Stimulated activated effector memory CD8-positive, alpha-beta T cell treated with anti-CD3 and anti-CD28 coated beads, Interleukin-12 subunit alpha, Interleukin-12 subunit beta, amount 100 ng/mL, for 72 hours (primary cell): ENCODE measurements around the gene CACNA1S.

ENCODE experiments used
- ATAC-seq: fragments of 150-1000 bp; cut with Tn5 transposase; 2 replicates; pipeline ENCODE4 v1.10.0; 2021
- DNase-seq, 2 donors: peaks; one replicate each; pipeline ENCODE4 v3.0.0; 2021 to 2022; ENCODE audit warnings: low spot score in 2 of 2
- H3K27ac Mint-ChIP-seq: one replicate; pipeline ENCODE4 v1.8.0; 2022; ENCODE audit warnings: mild to moderate bottlenecking, mixed read lengths
- H3K36me3 Mint-ChIP-seq: one replicate; pipeline ENCODE4 v1.8.0; 2022; ENCODE audit warnings: mild to moderate bottlenecking, mixed read lengths
- H3K4me1 Mint-ChIP-seq: one replicate; pipeline ENCODE4 v1.8.0; 2022; ENCODE audit warnings: mixed read lengths
- H3K4me3 Mint-ChIP-seq: one replicate; pipeline ENCODE4 v1.8.0; 2022; ENCODE audit warnings: mild to moderate bottlenecking, mixed read lengths
- H3K9me3 Mint-ChIP-seq: one replicate; pipeline ENCODE4 v1.8.0; 2022; ENCODE audit warnings: mixed read lengths

Gene CACNA1S

DNA sequence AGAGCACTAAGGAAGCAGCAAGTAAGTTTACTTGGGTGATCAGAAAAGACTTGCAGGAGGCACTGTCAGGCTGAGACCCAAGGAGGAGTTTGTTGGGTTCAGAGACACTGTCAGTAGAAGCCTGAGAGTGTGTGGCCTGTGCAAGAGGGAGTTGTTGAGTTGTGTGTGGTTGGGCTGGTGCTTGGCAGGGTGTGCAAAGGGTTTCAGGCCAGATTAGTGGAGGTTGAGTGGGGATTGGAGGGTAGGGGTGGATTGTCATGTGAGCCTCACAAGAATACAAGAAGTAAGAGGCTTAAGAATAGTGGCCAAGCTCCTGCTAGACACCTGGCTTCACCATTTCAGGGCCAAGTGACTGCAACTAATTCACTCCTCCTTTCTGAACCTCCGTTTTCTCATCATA is 79.8 kb downstream of the CACNA1S start:
- DNase-seq (no peak), ATAC-seq (no peak)
- Mint-ChIP-seq H3K27ac (no peak overlapping the region), H3K36me3 (no peaks in the 10 kb centered on the region), H3K4me1 (peaks cover 9% of the 10 kb centered on the region), H3K9me3 (no peaks in the 10 kb centered on the region), H3K4me3 (no peak overlapping the region)

DNA sequence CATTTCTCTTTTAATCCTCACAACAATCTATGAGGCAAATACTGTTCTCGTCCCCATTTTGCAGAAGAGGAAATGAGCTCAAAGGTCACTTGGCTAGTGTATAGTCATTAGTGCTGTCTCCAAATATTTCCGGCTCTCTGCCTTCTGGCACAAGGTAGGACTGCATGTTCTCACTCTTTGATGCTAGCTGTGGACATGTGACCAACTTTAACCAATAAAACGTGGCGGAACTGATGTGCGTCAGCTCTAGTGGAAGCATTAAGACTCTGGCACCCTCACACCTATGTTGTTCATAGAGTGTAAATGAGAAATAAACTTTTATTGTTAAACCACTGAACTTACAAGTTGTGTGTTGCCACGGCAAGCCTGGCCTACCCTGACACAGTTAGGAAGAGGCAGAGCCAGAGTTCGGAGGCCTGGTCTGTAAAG is 83.8 kb downstream of the CACNA1S start:
- Mint-ChIP-seq H3K4me1 (peaks cover 45% of the 10 kb centered on the region), H3K36me3 (no peaks in the 10 kb centered on the region), H3K4me3 (no peak overlapping the region), H3K9me3 (no peaks in the 10 kb centered on the region), H3K27ac (no peak overlapping the region)
- no peak for ATAC-seq
- no peak for DNase-seq

DNA sequence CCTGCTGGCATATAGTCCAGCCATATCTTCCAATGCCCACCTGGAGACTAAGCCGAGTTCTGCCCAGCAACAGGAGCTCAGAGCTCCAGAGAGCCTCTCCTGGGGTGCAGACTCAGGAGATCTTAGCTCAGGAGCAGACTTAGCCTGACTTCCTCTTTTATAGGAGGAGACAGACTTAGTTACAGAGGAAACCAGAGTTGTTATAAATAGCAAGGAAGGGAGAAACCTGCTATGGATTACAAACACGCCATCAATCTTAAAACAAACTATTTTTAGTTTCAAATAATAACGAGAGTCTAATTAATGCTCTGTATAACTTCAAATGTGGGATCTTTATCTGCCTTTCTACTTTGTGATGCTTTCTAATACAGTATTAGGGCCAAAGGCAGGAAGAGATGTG is 85.4 kb downstream of the CACNA1S start:
- DNase-seq = no peak
- H3K9me3 Mint-ChIP-seq = no peaks in the 10 kb centered on the region
- H3K27ac Mint-ChIP-seq = no peak overlapping the region
- peak overlapping the region; percentile 99 for H3K4me3 Mint-ChIP-seq
- no peak for ATAC-seq
- H3K36me3 Mint-ChIP-seq = no peaks in the 10 kb centered on the region
- H3K4me1 Mint-ChIP-seq = peaks cover 55% of the 10 kb centered on the region

DNA sequence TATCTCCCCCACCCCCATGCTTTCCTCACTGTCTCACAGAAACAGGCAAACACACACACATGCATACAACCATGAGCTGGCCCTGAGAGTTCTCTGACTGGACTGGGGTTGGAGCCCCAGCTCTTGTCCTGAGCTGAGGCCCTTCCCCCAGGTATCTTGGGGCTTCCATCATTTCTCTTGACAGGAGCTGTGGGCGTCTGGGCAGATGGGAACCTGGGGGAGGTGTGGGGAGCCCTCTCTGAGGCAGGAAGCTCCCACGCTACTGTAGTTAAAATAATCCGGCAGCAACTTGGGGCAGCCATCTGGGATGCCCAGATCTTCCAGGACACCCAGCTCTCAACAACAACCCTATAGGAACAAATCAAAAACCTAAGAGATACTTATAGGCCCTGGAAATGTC is 86.0 kb downstream of the CACNA1S start:
- peak overlapping the region; percentile 74 for H3K27ac Mint-ChIP-seq
- peak overlapping the region; percentile 99 for H3K4me3 Mint-ChIP-seq
- peaks cover 61% of the 10 kb centered on the region for H3K4me1 Mint-ChIP-seq
- H3K9me3 Mint-ChIP-seq = no peaks in the 10 kb centered on the region
- no peaks in the 10 kb centered on the region for H3K36me3 Mint-ChIP-seq
- DNase-seq (no peak), ATAC-seq (no peak)

DNA sequence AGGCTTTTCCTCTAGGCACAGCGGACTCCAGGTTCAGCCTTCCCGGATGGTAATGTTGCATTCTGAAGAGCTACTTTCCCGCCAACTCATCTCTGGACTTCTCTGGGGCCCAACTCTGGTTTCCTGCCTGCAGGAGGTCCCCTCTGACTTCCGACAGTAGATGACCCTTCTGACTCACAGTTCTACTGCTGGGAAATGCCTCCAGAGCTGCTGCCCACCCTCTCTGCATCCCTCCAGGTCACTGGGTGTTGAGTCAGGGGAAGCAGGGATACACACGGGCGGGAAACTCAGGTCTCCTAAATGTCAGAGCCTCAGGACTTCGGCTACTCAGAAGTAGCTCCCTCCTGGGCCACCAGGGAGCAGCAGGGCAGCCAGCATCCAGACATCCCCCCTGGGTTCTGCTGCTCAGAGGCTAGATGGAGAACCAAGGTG is 86.6 kb downstream of the CACNA1S start:
- no peaks in the 10 kb centered on the region for H3K9me3 Mint-ChIP-seq
- DNase-seq (peak in 1 of 2 donors; percentile 75), ATAC-seq (peak; percentile 27)
- peak overlapping the region; percentile 74 for H3K27ac Mint-ChIP-seq
- peak overlapping the region; percentile 99 for H3K4me3 Mint-ChIP-seq
- H3K36me3 Mint-ChIP-seq = peaks cover 4% of the 10 kb centered on the region
- peaks cover 68% of the 10 kb centered on the region for H3K4me1 Mint-ChIP-seq

DNA sequence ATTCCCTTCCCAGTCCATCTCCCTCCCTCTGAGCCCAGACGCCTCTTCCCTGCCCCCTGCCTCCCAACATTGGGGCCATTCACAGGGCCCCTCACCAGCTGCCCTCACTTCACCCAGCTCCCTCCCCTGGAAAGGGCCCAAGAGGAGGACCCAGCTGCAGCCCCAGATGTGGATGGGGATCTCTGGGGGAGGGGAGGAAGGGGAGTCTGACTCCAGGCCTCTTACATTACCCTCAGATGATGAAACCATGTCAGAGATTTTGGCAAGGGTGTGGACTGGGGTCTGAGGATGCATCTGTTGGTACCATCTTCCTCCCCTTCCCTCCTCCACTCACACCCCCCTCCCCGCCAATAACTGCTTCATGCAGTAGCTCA is 87.6 kb downstream of the CACNA1S start:
- ATAC-seq = no peak
- H3K4me1 Mint-ChIP-seq = peaks cover 78% of the 10 kb centered on the region
- H3K36me3 Mint-ChIP-seq = peaks cover 13% of the 10 kb centered on the region
- H3K27ac Mint-ChIP-seq = no peak overlapping the region
- DNase-seq = no peak
- H3K9me3 Mint-ChIP-seq = no peaks in the 10 kb centered on the region
- peak overlapping the region; percentile 99 for H3K4me3 Mint-ChIP-seq

DNA sequence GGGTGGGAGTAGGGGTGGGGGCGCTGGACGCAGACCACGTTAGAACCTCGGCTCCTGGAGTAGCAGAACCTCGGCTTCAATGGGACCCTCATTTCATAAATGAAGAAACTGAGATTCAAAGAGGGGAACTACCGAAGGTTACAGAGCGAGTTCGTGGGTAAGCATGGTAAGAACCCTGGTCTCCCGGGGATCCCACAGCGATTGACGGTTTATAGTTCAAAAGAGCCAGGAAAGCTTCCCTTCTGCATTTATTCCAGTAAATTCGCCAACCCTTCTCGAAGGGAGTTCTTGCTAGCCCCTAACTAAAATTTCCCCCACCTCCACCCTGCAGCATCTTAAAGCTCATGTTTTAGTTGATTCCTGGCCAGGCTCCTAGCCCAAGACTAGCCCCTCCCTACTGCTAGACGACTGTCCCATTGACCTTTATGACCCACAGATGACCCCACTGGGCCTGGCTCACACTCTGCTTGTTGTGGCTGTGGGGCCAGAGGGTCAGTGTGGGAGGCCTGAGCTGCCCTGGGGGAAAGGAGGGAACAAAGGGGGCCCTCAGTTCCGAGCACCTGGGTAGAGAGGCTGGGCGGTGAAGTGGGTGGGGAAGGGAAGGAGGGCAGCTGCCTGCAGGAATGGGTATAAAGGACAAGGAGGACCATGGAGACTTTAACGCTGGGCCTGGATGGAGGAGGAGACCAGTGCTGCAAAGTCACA is 88.2 kb downstream of the CACNA1S start:
- peak overlapping the region; percentile 99 for H3K4me3 Mint-ChIP-seq
- H3K36me3 Mint-ChIP-seq = peaks cover 19% of the 10 kb centered on the region
- ATAC-seq (no peak), DNase-seq (peak in 1 of 2 donors; percentile 60)
- H3K27ac Mint-ChIP-seq = no peak overlapping the region
- peaks cover 83% of the 10 kb centered on the region for H3K4me1 Mint-ChIP-seq
- H3K9me3 Mint-ChIP-seq = no peaks in the 10 kb centered on the region

DNA sequence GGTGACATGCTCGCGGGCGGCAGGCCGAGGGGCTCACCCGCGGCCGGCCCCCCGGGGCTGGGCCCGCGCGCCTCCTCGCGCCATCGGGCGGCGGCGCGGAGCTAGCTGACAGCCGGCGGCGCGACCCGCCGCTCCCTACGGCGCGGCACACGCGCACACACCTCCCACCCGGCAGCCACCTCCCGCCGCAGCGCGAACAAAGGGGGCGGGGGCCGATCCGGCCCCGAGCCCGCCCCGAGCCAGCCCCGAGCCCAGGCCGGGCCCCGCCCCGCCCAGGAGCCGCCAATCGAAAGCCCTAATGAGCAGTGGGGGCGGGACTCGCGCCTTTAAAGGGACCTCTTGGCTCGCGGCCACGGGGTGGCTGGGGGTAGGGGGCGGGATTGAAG is 88.7 kb downstream of the CACNA1S start, which contains the start of gene KIF21B:
TSS of gene KIF21B (minus strand) at position 198 of the 386 bp plus-strand sequence. CDS start 331 bp downstream, outside the sequence.
- ATAC-seq (peak; percentile 81), DNase-seq (peak; percentile 84 to 93)
- H3K36me3 Mint-ChIP-seq = peaks cover 21% of the 10 kb centered on the region

DNA sequence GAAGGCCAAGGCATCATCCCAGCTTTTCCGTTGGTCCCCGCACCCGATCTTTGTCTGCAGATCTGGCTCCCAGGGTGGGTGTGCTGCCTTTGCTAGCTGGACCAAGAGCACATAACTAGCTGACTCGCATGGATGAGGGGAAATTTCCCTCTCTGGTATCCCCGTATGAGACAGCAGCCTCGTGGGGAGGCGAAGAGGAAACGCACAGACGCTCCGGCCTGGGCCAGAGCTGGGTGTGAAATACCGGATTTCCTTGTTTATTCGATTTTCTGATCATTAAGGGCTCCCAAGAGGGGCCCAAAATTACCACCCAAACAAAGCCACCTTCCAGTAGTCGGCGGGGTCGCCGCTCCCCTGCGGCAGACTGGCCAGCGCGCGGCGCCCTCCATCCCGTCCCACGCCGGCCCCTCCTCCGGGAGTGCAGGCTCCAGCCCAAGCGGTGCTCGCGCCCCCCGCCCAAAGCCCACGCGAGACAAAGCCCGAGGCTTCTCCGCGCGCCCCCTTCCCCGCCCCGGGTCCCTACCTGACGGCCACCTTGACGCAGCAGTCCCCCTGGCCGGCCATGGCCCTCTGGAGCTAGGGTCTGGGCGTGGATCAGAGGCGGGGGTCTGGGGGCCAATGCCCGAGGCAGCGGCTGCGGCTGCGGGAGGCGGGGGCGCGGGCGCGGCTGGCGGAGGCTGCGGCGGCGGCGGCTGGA is 89.3 kb downstream of the CACNA1S start:
- H3K9me3 Mint-ChIP-seq = no peaks in the 10 kb centered on the region
- H3K4me1 Mint-ChIP-seq = peaks cover 89% of the 10 kb centered on the region
- peak overlapping the region; percentile 99 for H3K4me3 Mint-ChIP-seq
- DNase-seq (peak in 1 of 2 donors; percentile 70), ATAC-seq (peak; percentile 9)
- no peak overlapping the region for H3K27ac Mint-ChIP-seq
- peaks cover 21% of the 10 kb centered on the region for H3K36me3 Mint-ChIP-seq

More for the DNA sequence above, 88.7 kb downstream of the CACNA1S start, which contains the start of gene KIF21B:
- H3K9me3 Mint-ChIP-seq = no peaks in the 10 kb centered on the region
- H3K4me1 Mint-ChIP-seq = peaks cover 86% of the 10 kb centered on the region
- peak within 1 kb of the TSS; percentile 99 for H3K4me3 Mint-ChIP-seq
- no peak within 1 kb of the TSS for H3K27ac Mint-ChIP-seq

DNA sequence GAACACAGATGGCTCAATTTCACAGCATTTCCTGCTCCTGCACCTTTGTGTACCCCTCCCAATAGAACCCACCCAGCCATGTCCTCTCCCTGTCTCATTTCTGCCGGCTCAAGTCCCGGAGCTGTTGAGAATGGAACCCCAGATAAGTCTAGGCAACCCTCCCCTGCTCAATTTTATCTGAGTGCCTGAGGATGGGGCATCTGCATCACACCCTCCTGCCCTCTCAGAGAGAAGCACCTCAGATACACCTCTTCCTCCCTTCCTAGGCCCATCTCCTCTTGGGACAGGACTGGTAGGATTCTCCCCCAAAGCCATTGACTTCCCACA is 89.8 kb downstream of the CACNA1S start:
- H3K4me1 Mint-ChIP-seq = peaks cover 89% of the 10 kb centered on the region
- H3K36me3 Mint-ChIP-seq = peaks cover 21% of the 10 kb centered on the region
- peak overlapping the region; percentile 99 for H3K4me3 Mint-ChIP-seq
- DNase-seq (peak in 1 of 2 donors; percentile 61), ATAC-seq (no peak)
- no peak overlapping the region for H3K27ac Mint-ChIP-seq
- H3K9me3 Mint-ChIP-seq = no peaks in the 10 kb centered on the region

DNA sequence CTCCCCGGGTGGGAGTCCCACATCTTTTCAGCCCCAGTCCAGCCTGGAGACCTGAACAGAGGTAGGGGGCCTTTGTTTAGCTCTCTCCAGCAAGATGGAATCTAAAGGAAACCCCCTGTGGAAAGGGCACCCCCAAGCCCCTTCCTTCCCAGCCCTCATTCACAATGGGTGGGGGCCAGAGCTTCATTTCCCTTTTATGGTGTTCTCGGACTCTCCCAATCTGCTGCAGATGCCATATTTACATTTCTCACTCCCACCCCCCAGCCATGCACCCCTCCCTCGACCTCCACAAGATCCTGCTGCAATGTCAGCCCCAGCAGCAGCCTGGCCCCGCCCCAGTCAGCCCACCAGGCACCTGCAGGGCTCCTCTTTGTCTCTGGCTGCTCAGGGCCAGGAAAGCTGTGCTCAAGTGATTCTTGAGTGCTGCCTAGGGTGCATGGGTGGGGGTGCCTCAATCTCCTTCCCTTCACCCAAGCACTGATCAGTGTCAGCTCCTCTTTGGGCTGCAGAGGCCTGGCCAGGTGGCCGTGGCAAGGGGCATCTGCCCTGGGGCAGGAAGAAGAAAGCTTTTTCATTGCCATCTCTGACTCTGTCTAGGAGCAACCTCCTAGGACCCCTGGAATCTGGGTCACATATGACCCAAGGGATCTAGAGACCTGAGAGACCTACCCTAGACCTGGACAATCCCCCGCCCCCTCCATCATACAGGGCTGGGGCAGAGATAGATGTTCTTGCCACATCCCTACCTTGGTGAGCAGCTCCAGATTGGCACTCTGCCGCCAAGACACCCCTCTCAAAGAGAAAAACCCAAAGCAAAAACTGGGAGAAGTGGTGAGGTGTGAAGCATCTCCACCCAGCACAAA is 90.4 kb downstream of the CACNA1S start:
- no peak overlapping the region for H3K27ac Mint-ChIP-seq
- no peaks in the 10 kb centered on the region for H3K9me3 Mint-ChIP-seq
- peaks cover 25% of the 10 kb centered on the region for H3K36me3 Mint-ChIP-seq
- H3K4me1 Mint-ChIP-seq = peaks cover 89% of the 10 kb centered on the region
- ATAC-seq (no peak), DNase-seq (no peak)
- H3K4me3 Mint-ChIP-seq = peak overlapping the region; percentile 99

DNA sequence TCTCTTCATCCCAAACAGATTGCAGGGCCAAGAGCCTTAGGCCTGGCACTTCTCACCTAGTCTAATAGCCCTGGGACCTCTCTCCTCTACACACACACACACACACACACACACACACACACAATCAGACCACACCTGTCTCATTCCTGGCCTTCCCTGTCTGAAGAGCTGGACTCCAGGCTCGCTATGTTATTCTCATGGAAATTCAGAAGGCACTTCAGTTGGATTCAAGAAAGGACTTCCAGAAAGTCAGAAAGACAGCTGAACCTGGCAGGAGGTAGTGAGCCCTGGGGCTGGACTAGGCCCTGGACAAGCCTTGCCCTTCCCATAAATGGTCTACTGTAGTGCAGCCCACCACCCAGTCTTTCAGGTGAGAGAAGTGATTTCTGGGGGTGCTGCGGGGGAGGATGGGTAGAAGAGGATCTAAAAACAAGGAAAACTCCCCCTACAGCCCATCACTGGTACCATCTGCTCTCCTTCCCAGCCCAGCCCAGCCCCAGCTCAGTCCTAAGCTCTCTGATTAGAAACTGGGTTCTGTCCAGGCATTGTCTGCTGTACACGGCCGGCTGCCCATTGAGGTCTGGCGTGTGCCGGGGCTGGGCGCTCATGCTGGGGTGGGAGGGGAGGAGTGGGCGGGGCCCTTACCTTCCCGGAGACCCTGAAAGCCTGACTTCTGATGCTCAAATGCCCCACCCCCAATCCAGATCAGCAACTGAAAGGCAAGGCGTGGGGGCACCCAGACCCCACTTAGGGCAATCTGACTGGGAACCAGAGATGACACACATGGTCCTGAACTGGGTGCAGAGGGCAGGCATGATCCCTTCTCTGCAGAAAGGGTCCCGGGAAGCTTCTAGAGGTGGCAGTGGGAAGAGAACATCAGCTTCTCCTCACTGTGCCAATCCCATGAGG is 91.3 kb downstream of the CACNA1S start:
- Mint-ChIP-seq H3K4me1 (peaks cover 89% of the 10 kb centered on the region), H3K27ac (no peak overlapping the region), H3K36me3 (peaks cover 34% of the 10 kb centered on the region), H3K9me3 (no peaks in the 10 kb centered on the region), H3K4me3 (peak overlapping the region; percentile 99)
- no peak for ATAC-seq
- DNase-seq = peak in 1 of 2 donors; percentile 65

DNA sequence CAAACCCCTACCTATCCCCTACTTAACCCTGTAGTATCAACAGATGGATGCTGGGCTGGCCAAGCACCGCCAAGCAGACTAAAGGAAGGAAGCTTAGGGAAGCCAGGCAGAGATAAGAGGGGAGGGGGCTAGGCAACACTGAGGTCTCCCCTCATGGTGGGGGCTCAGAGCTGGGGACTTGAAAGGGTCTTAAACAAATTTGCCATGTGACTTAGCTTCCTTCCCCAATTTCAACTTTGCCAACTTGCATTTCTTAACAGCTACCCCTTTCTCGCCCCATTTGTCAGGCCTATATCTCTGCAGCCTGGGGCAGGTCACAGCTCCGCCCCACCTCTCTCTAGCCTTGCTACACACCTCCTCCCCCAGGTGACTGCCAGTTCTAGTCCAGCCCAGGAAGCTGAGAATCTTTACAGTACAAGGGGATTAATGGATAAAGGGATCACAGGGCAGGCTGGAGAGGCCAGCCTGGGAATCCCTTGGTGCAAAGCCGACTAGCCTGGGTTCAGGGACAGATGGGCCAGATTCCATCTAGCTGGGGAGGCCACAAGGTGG is 92.1 kb downstream of the CACNA1S start:
- peak overlapping the region; percentile 99 for H3K4me3 Mint-ChIP-seq
- H3K4me1 Mint-ChIP-seq = peaks cover 89% of the 10 kb centered on the region
- no peak for ATAC-seq
- no peaks in the 10 kb centered on the region for H3K9me3 Mint-ChIP-seq
- DNase-seq = peak in 1 of 2 donors; percentile 61
- H3K36me3 Mint-ChIP-seq = peaks cover 35% of the 10 kb centered on the region
- H3K27ac Mint-ChIP-seq = no peak overlapping the region

DNA sequence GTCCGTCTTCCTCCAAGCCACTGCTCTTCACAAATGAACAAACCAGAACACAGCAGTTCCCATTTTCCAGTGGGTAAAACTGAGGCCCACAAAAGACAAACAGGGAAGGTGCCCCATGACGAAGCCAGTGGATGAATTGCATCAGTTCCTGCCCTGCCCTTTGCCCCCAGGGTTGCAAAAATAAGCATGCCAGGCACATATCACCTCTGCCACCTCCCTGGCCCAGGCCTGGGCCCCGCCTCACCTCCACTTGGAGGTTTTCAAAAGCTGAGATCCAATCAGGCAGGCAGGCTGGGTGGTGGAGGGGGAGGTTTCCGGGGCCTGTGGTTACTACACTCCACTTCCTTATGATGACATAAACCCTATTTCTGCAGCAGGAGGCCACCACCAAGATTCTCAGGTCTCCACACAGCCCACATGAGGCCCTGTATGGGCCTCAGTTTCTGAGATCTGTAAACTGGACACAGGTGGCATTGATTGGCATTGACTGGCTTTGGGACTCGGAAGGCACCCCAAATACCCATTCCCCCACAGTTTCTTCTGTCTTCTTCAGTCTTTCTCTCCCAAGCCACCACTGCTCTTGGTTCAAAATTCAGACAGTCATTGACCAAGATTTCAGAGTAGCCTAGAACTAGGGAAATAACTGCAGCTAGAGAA is 92.8 kb downstream of the CACNA1S start:
- Mint-ChIP-seq H3K9me3 (no peaks in the 10 kb centered on the region), H3K4me1 (peaks cover 89% of the 10 kb centered on the region), H3K36me3 (peaks cover 35% of the 10 kb centered on the region), H3K4me3 (peak overlapping the region; percentile 99), H3K27ac (no peak overlapping the region)
- ATAC-seq (peak; percentile 85), DNase-seq (peak; percentile 58 to 92)
